SK-N-SH treated with all-trans-retinoic acid at 6 μM for 48 hours (cell line): ENCODE results near the gene CAST.
A peak's percentile ranks its signal among the peaks of the same experiment; 100 is the strongest.

Experiments used
- ATAC-seq: fragments of 200-7000 bp; cut with Tn5 transposase; 3 replicates; pipeline ENCODE4 v1.9.1; 2020; ENCODE audit warnings: mild to moderate bottlenecking, moderate library complexity
- ARNTL ChIP-seq: fragments of 450-650 bp; formaldehyde crosslinking; IDR thresholded peaks from 2 replicates; pipeline ENCODE4 v1.5.0; 2020; ENCODE audit warnings: low read depth, mild to moderate bottlenecking, moderate library complexity, borderline replicate concordance
- BACH2 ChIP-seq: fragments of 250-450 bp; sonication (Bioruptor Pico); IDR thresholded peaks from 2 replicates; pipeline ENCODE4 v1.9.0; 2021; ENCODE audit warnings: mild to moderate bottlenecking, borderline replicate concordance
- CREB5 ChIP-seq: fragments of 250-450 bp; sonication (Bioruptor Pico); IDR thresholded peaks from 2 replicates; pipeline ENCODE4 v1.5.1; 2020; ENCODE audit warnings: low read depth, mild to moderate bottlenecking, moderate library complexity
- CSDC2 ChIP-seq: fragments of 250-450 bp; sonication (Bioruptor Pico); IDR thresholded peaks from 2 replicates; pipeline ENCODE4 v1.5.0; 2020; ENCODE audit warnings: mild to moderate bottlenecking, moderate library complexity
- ESRRG ChIP-seq: fragments of 250-450 bp; sonication (Bioruptor Pico); IDR thresholded peaks from 2 replicates; pipeline ENCODE4 v1.6.1; 2021; ENCODE audit warnings: mild to moderate bottlenecking
- GLIS3 ChIP-seq: fragments of 250-450 bp; sonication (Bioruptor Pico); IDR thresholded peaks from 2 replicates; pipeline ENCODE4 v1.5.0; 2020; ENCODE audit warnings: mild to moderate bottlenecking, moderate library complexity
- ISL1 ChIP-seq: fragments of 250-450 bp; sonication (Bioruptor Pico); IDR thresholded peaks from 2 replicates; pipeline ENCODE4 v2.1.2; 2022; ENCODE audit warnings: mild to moderate bottlenecking, moderate library complexity
- OSR1 ChIP-seq: fragments of 250-450 bp; sonication (Bioruptor Pico); IDR thresholded peaks from 2 replicates; pipeline ENCODE4 v1.8.0; 2022; ENCODE audit warnings: moderate library complexity, mild to moderate bottlenecking, inconsistent platforms
- PATZ1 ChIP-seq: fragments of 250-450 bp; sonication (Bioruptor Pico); IDR thresholded peaks from 2 replicates; pipeline ENCODE4 v1.8.0; 2020; ENCODE audit warnings: mild to moderate bottlenecking, moderate library complexity, borderline replicate concordance
- POU6F1 ChIP-seq: fragments of 250-450 bp; sonication (Bioruptor Pico); IDR thresholded peaks from 2 replicates; pipeline ENCODE4 v1.8.0; 2021; ENCODE audit warnings: low read depth, mild to moderate bottlenecking, moderate library complexity, borderline replicate concordance
- PPARA ChIP-seq: fragments of 250-450 bp; sonication (Bioruptor Pico); IDR thresholded peaks from 2 replicates; pipeline ENCODE4 v1.5.0; 2020; ENCODE audit warnings: mild to moderate bottlenecking, borderline replicate concordance
- RARB ChIP-seq: fragments of 250-450 bp; sonication (Bioruptor Pico); IDR thresholded peaks from 2 replicates; pipeline ENCODE4 v1.8.0; 2021; ENCODE audit warnings: mild to moderate bottlenecking, moderate library complexity
- SNAI2 ChIP-seq: fragments of 250-450 bp; sonication (Bioruptor Pico); IDR thresholded peaks from 2 replicates; pipeline ENCODE4 v1.5.0; 2020; ENCODE audit warnings: mild to moderate bottlenecking, moderate library complexity
- TCF4 ChIP-seq: fragments of 250-450 bp; sonication (Bioruptor Pico); IDR thresholded peaks from 2 replicates; pipeline ENCODE4 v1.8.0; 2021; ENCODE audit warnings: mild to moderate bottlenecking, moderate library complexity, borderline replicate concordance
- TOX ChIP-seq: fragments of 250-450 bp; sonication (Bioruptor Pico); IDR thresholded peaks from 2 replicates; pipeline ENCODE4 v1.8.0; 2021; ENCODE audit warnings: mild to moderate bottlenecking, moderate library complexity, borderline replicate concordance
- TSHZ2 ChIP-seq: fragments of 250-450 bp; sonication (Bioruptor Pico); IDR thresholded peaks from 2 replicates; pipeline ENCODE4 v1.5.0; 2020; ENCODE audit warnings: mild to moderate bottlenecking, moderate library complexity
- ZC3H10 ChIP-seq: fragments of 250-450 bp; sonication (Bioruptor Pico); IDR thresholded peaks from 2 replicates; pipeline ENCODE4 v1.5.1; 2021; ENCODE audit warnings: mild to moderate bottlenecking, moderate library complexity
- ZFP3 ChIP-seq: fragments of 250-450 bp; sonication (Bioruptor Pico); IDR thresholded peaks from 2 replicates; pipeline ENCODE4 v1.5.0; 2020; ENCODE audit warnings: mild to moderate bottlenecking, moderate library complexity
- ZFP30 ChIP-seq: fragments of 450-650 bp; formaldehyde crosslinking; IDR thresholded peaks from 2 replicates; pipeline ENCODE4 v1.5.0; 2022; ENCODE audit warnings: mild to moderate bottlenecking, moderate library complexity
- ZNF565 ChIP-seq: fragments of 450-650 bp; formaldehyde crosslinking; conservative IDR thresholded peaks from 2 replicates; pipeline ENCODE4 v1.5.0; 2020; ENCODE audit warnings: low read depth, mild to moderate bottlenecking, moderate library complexity
- ZNF70 ChIP-seq: fragments of 450-650 bp; formaldehyde crosslinking; IDR thresholded peaks from 2 replicates; pipeline ENCODE4 v1.5.0; 2020; ENCODE audit warnings: mild to moderate bottlenecking, moderate library complexity
- ZNF8 ChIP-seq: fragments of 450-650 bp; formaldehyde crosslinking; IDR thresholded peaks from 2 replicates; pipeline ENCODE4 v1.5.0; 2020; ENCODE audit warnings: mild to moderate bottlenecking, moderate library complexity

Gene CAST

GRCh38 chr5:96637196-96637595, 25.0 kb upstream of the CAST start:
- TF ChIP-seq GLIS3 = no peak
- TF ChIP-seq PPARA (CRISPR knock-in tag) = no peak
- peak; percentile 13; the same call in 1 of the 2 replicates for TF ChIP-seq ISL1 (CRISPR knock-in tag)
- TF ChIP-seq ZNF8 (CRISPR knock-in tag) = no peak
- ATAC-seq = no peak; the same call in 2 of the 3 replicates

- TF ChIP-seq TSHZ2 (CRISPR knock-in tag) (no peak), CREB5 (no peak), RARB (CRISPR knock-in tag) (no peak), CSDC2 (CRISPR knock-in tag) (no peak), PATZ1 (no peak), TCF4 (CRISPR knock-in tag) (no peak), BACH2 (CRISPR knock-in tag) (no peak), TOX (no peak), ZNF565 (no peak), POU6F1 (CRISPR knock-in tag) (no peak), OSR1 (CRISPR knock-in tag) (no peak), ZFP30 (CRISPR knock-in tag) (no peak), ARNTL (CRISPR knock-in tag) (no peak), GLIS3 (no peak), PPARA (CRISPR knock-in tag) (no peak), ESRRG (no peak), ZFP3 (CRISPR knock-in tag) (no peak), ZC3H10 (CRISPR knock-in tag) (no peak), SNAI2 (CRISPR knock-in tag) (no peak)
- ATAC-seq = no peak
These were observed 23.6 kb upstream of the CAST start for GRCh38 chr5:96638561-96638960.

GRCh38 chr5:96640696-96641095, 21.5 kb upstream of the CAST start:
- ATAC-seq = no peak
- TF ChIP-seq ZC3H10 (CRISPR knock-in tag) (no peak), ZNF565 (no peak), ISL1 (CRISPR knock-in tag) (no peak), RARB (CRISPR knock-in tag) (no peak), ZNF8 (CRISPR knock-in tag) (no peak), ZNF70 (CRISPR knock-in tag) (no peak), OSR1 (CRISPR knock-in tag) (no peak), TOX (no peak), TSHZ2 (CRISPR knock-in tag) (no peak), GLIS3 (no peak), PATZ1 (no peak), SNAI2 (CRISPR knock-in tag) (no peak), POU6F1 (CRISPR knock-in tag) (no peak), CSDC2 (CRISPR knock-in tag) (no peak), CREB5 (no peak), ZFP30 (CRISPR knock-in tag) (no peak), TCF4 (CRISPR knock-in tag) (no peak)
